K562 (cell line): Measurements from ENCODE around the gene TTC33. TPM values are rescaled to one million over a fixed set of nuclear protein-coding genes. Genes with fewer than 3 reads are reported as not detected.
"Not testable (repeated sequence)": the region's sequence is repeated elsewhere in the genome, so short reads cannot be mapped to it uniquely, and the experiment has no call there.

Experiments
- ATAC-seq: fragments of 200-7000 bp; cut with Tn5 transposase; 3 replicates; pipeline ENCODE4 v1.9.1; 2020; ENCODE audit warnings: moderate library complexity
- BruUV-seq: library from RNA; stranded (reverse); fragments of 400-500 nt; replicated peaks from 2 replicates; lab custom pipeline; 2021; lab: Mats Ljungman, UMichigan
- CTCF ChIA-PET: fragments of 300-600 bp; formaldehyde crosslinking; extraction: SDS; loops from one replicate; lab custom pipeline; 2021; ENCODE audit warnings: low intra/inter-chr PET ratio; lab: Yijun Ruan, JAX
- POLR2A ChIA-PET: fragments of 300-600, 350-650 bp; sonication (Branson Sonifier 250); formaldehyde crosslinking; extraction: SDS; loops from one replicate; lab custom pipeline; 2021; ENCODE audit warnings: antibody characterized with exemption, inconsistent platforms; lab: Yijun Ruan, JAX
- DNase-seq, 4 experiments: peaks; one replicate each; pipeline versions ENCODE4 v3.0.0 to v3.0.0-alpha.2; 2011 to 2018; ENCODE audit warnings: low spot score in 3 of 4, mixed read lengths in 3 of 4; ENCODE audit errors: extremely low read depth in 1 of 4
- FAIRE-seq: peaks from 2 replicates; lab custom pipeline; 2011; peaks lifted over from hg19 to GRCh38; lab: Jason Lieb, UNC
- H2AFZ ChIP-seq: 2 replicates; pipeline ENCODE4 v1.6.0; 2011; ENCODE audit warnings: low read depth, low read length, control low read depth, inconsistent platforms
- H3K27ac ChIP-seq: fragments of 200-600 bp; 3 replicates; pipeline ENCODE4 v1.8.0; 2011; ENCODE audit warnings: low read depth, mild to moderate bottlenecking, control low read depth, inconsistent platforms, low read length, moderate library complexity, mixed read lengths; ENCODE audit errors: extremely low read depth
- H3K27me3 ChIP-seq, 2 experiments: fragments of 300-600 bp in 1 of 2; 2 replicates in 1 of 2; 3 replicates in 1 of 2; pipeline versions ENCODE4 v1.6.0 to v1.8.0; 2011; ENCODE audit warnings: inconsistent platforms in 2 of 2, low read length in 2 of 2, mild to moderate bottlenecking in 1 of 2, mixed read lengths in 1 of 2, moderate library complexity in 1 of 2; ENCODE audit not compliant: control insufficient read depth in 2 of 2, insufficient read depth in 2 of 2
- H3K36me3 ChIP-seq: fragments of 300-600 bp; 3 replicates; pipeline ENCODE4 v1.8.0; 2011; ENCODE audit warnings: mild to moderate bottlenecking, low read length, inconsistent platforms; ENCODE audit not compliant: control insufficient read depth, insufficient read depth
- H3K4me1 ChIP-seq, 2 experiments: fragments of 200-600 bp in 1 of 2; replicated peaks in 1 of 2; 2 replicates in 1 of 2; 3 replicates in 1 of 2; pipeline versions ENCODE4 v1.5.1 to v1.8.0; 2011; ENCODE audit warnings: inconsistent platforms in 2 of 2, low read length in 2 of 2, mild to moderate bottlenecking in 1 of 2, mixed read lengths in 1 of 2, moderate library complexity in 1 of 2; ENCODE audit not compliant: control insufficient read depth in 2 of 2, insufficient read depth in 2 of 2
- H3K4me2 ChIP-seq: 2 replicates; pipeline ENCODE4 v1.6.1; 2011; ENCODE audit warnings: low read length, control low read depth, inconsistent platforms, mixed read lengths; ENCODE audit not compliant: insufficient read depth
- H3K4me3 ChIP-seq: fragments of 200-600 bp; sonication (generic), shearing (Covaris generic); 2 replicates; pipeline ENCODE4 v1.5.1; 2016; ENCODE audit warnings: control low read depth, inconsistent platforms
- H3K79me2 ChIP-seq: fragments of 200-600 bp; 3 replicates; pipeline ENCODE4 v1.8.0; 2011; ENCODE audit warnings: low read length, inconsistent platforms; ENCODE audit not compliant: control insufficient read depth, insufficient read depth
- H3K9ac ChIP-seq, 2 experiments: 2 replicates each; pipeline versions ENCODE4 v1.6.0 to v1.6.1; 2011; ENCODE audit warnings: low read depth in 2 of 2, low read length in 2 of 2, control low read depth in 1 of 2, inconsistent platforms in 1 of 2, mild to moderate bottlenecking in 1 of 2, mixed read lengths in 1 of 2; ENCODE audit not compliant: insufficient read depth in 1 of 2
- H3K9me1 ChIP-seq: one replicate; pipeline ENCODE4 v1.6.0; 2011; ENCODE audit warnings: inconsistent platforms, mild to moderate bottlenecking, low read length, moderate library complexity; ENCODE audit not compliant: control insufficient read depth, insufficient read depth
- H3K9me3 ChIP-seq: replicated peaks from 2 replicates; pipeline ENCODE4 v1.5.1; 2011; ENCODE audit warnings: low read depth, low read length, inconsistent platforms; ENCODE audit not compliant: control insufficient read depth, insufficient read depth
- H4K20me1 ChIP-seq: replicated peaks from 2 replicates; pipeline ENCODE4 v1.6.1; 2011; ENCODE audit warnings: low read length, inconsistent platforms, mixed read lengths; ENCODE audit not compliant: control insufficient read depth, insufficient read depth
- AFF1 ChIP-seq, 2 experiments: fragments of 450-650 bp; IDR thresholded peaks; 2 replicates each; pipeline ENCODE4 v1.6.1; 2018; ENCODE audit warnings: mild to moderate bottlenecking in 2 of 2, low read depth in 1 of 2; ENCODE audit not compliant: partially characterized antibody in 2 of 2
- WGBS: fragments of 100-300 bp; shearing (Covaris generic); methylation state at CpG from one replicate; pipeline ENCODE4 v1.1.6; 2016; ENCODE audit warnings: low coverage, mixed read lengths; ENCODE audit not compliant: insufficient coverage; ENCODE audit errors: missing lambda C conversion rate; 5-methylcytosine and 5-hydroxymethylcytosine counted together
- in situ Hi-C: fragments of 300-500 bp; cut with MboI; formaldehyde crosslinking; loops from 4 replicates; pipeline ENCODE4 v1.15.0; 2018; ENCODE audit warnings: inconsistent platforms, mixed read lengths
- intact Hi-C: fragments of 100-400 bp; cut with micrococcal nuclease; formaldehyde crosslinking; loops from 2 replicates; pipeline ENCODE4 v1.14.2; 2022
- polyA plus RNA-seq, 8 experiments: library from polyadenylated mRNA; depleted of rRNA in 4 of 8; stranded (reverse) in 5 of 8; unstranded in 3 of 8; fragments of >200 nt; fragmentation: Nextera tagmentation in 2 of 8; fragmentation: Illumina TruSeq in 1 of 8; extraction: Ambion mirVana in 2 of 8; extraction: Trizol in 1 of 8; gene quantifications; 2 replicates each; pipeline versions ENCODE4 v1.2.1 to v1.2.3, GENCODE V29; 2011 to 2014; ENCODE audit warnings: inconsistent platforms in 1 of 8, missing spikeins in 1 of 8
- total RNA-seq, 7 experiments: library from RNA; depleted of rRNA in 6 of 7; stranded (reverse); fragments of >200 nt in 6 of 7; fragmentation: Illumina TruSeq in 2 of 7; extraction: Trizol in 2 of 7; gene quantifications; 2 replicates each; pipeline versions ENCODE4 v1.2.1 to v1.2.3, GENCODE V29; 2011 to 2021; ENCODE audit warnings: low replicate concordance in 1 of 7

The TTC33 gene
- total and polyA plus RNA-seq, 9 of the 15 experiments (the other 6 are each of a cell fraction or from before 2014, with no cell fraction given) = 11.5 to 24.9 (median 21.1) TPM

GRCh38 chr5:40705484-40705883 lies 50.3 kb downstream of the TTC33 start:
- CTCF ChIA-PET, DNase-seq, H3K9ac ChIP-seq, BruUV-seq, ATAC-seq, H3K27ac ChIP-seq, H3K4me1 ChIP-seq, H3K79me2 ChIP-seq, H3K27me3 ChIP-seq, H3K9me3 ChIP-seq, H3K9me1 ChIP-seq, H3K4me3 ChIP-seq, H3K4me2 ChIP-seq, intact Hi-C loops, H4K20me1 ChIP-seq, H2AFZ ChIP-seq, H3K36me3 ChIP-seq, FAIRE-seq: not testable (repeated sequence)
- in situ Hi-C loops = loop anchor here (10.0 kb wide), 2 partner anchors 991 to 1131 kb away; no protein-coding TSS in a partner anchor
- peak in 1 of 2 experiments; percentile 92 for TF ChIP-seq AFF1 (IDR thresholded peaks at IDR 0.05; ENCODE audit: low read depth in 1 of 2, partially characterized antibody in 2 of 2)
- POLR2A ChIA-PET = interaction anchor here (0.7 to 1.2 kb wide), 2 partner anchors 8 to 1098 kb away, joined by 3 read pairs; no protein-coding TSS in a partner anchor
- WGBS = 13% methylated on average over 1 of the region's 1 CpG

GRCh38 chr5:40702027-40702426 lies 53.7 kb downstream of the TTC33 start:
- intact Hi-C loops, BruUV-seq, H3K4me3 ChIP-seq, DNase-seq, H3K4me2 ChIP-seq, FAIRE-seq, POLR2A ChIA-PET, H3K9me1 ChIP-seq, CTCF ChIA-PET, ATAC-seq, H4K20me1 ChIP-seq, H3K4me1 ChIP-seq, H3K9ac ChIP-seq, H3K36me3 ChIP-seq, H3K27ac ChIP-seq, H3K9me3 ChIP-seq, H3K79me2 ChIP-seq, H2AFZ ChIP-seq, H3K27me3 ChIP-seq: not testable (repeated sequence)
- in situ Hi-C loops = loop anchor here (10.0 kb wide), 2 partner anchors 987 to 1127 kb away; no protein-coding TSS in a partner anchor
